HepG2 (cell line): ENCODE measurements around the gene TSPAN17. TPM values are rescaled to one million over a fixed set of nuclear protein-coding genes. Genes with fewer than 3 reads are reported as not detected.

Experiments
- ATAC-seq: fragments of 200-7000 bp; cut with Tn5 transposase; 3 replicates; pipeline ENCODE4 v1.9.1; 2020; ENCODE audit warnings: mild to moderate bottlenecking, moderate library complexity
- BruUV-seq: library from RNA; stranded (reverse); fragments of 400-500 nt; replicated peaks from 2 replicates; lab custom pipeline; 2021; lab: Mats Ljungman, UMichigan
- CTCF ChIA-PET: fragments of 300-600 bp; formaldehyde crosslinking; extraction: SDS; loops from one replicate; lab custom pipeline; 2021; ENCODE audit warnings: low total read pairs, inconsistent platforms, low intra/inter-chr PET ratio; lab: Yijun Ruan, JAX
- POLR2A ChIA-PET: fragments of 350-600 bp; sonication (Branson Sonifier 250); formaldehyde crosslinking; loops from one replicate; lab custom pipeline; 2020; ENCODE audit warnings: antibody characterized with exemption, inconsistent platforms; lab: Yijun Ruan, JAX
- DNase-seq: peaks from one replicate; pipeline ENCODE4 v3.0.0-alpha.2; 2015; ENCODE audit warnings: low spot score
- FAIRE-seq: peaks from 3 replicates; lab custom pipeline; 2011; peaks lifted over from hg19 to GRCh38; lab: Jason Lieb, UNC
- H2AFZ ChIP-seq: one replicate; pipeline ENCODE4 v1.6.1; 2011; ENCODE audit warnings: low read length, inconsistent platforms
- H3K27ac ChIP-seq: fragments of 300-600 bp; 3 replicates; pipeline ENCODE4 v1.8.0; 2011; ENCODE audit warnings: mixed run types, mild to moderate bottlenecking, mixed read lengths, low read length, inconsistent platforms; ENCODE audit not compliant: insufficient read depth; ENCODE audit errors: extremely low read length
- H3K27me3 ChIP-seq, 2 experiments: fragments of 200-600 bp in 1 of 2; 2 replicates in 1 of 2; 3 replicates in 1 of 2; pipeline versions ENCODE4 v1.6.0 to v1.8.0; 2011; ENCODE audit warnings: low read length in 2 of 2, mild to moderate bottlenecking in 2 of 2, moderate library complexity in 2 of 2, inconsistent platforms in 1 of 2; ENCODE audit not compliant: insufficient read depth in 2 of 2, control insufficient read depth in 1 of 2
- H3K36me3 ChIP-seq, 2 experiments: fragments of 200-600 bp in 1 of 2; replicated peaks in 1 of 2; 2 replicates in 1 of 2; 3 replicates in 1 of 2; pipeline versions ENCODE4 v1.5.1 to v1.8.0; 2011; ENCODE audit warnings: low read length in 2 of 2, inconsistent platforms in 1 of 2; ENCODE audit not compliant: insufficient read depth in 2 of 2, control insufficient read depth in 1 of 2
- H3K4me1 ChIP-seq: 2 replicates; pipeline ENCODE4 v1.5.1; 2012; ENCODE audit warnings: low read length, inconsistent platforms; ENCODE audit not compliant: insufficient read depth
- H3K4me2 ChIP-seq: 2 replicates; pipeline ENCODE4 v1.6.0; 2011; ENCODE audit warnings: low read depth, low read length, inconsistent platforms
- H3K4me3 ChIP-seq, 3 experiments: fragments of 200-600 bp in 1 of 3; sonication (generic), shearing (Covaris generic) in 1 of 3; replicated peaks in 1 of 3; 2 replicates each; pipeline ENCODE4 v1.5.1; 2011 to 2016; ENCODE audit warnings: low read length in 3 of 3, inconsistent platforms in 2 of 3, low read depth in 2 of 3, mild to moderate bottlenecking in 2 of 3, control low read depth in 1 of 3, mixed read lengths in 1 of 3; ENCODE audit not compliant: insufficient read depth in 1 of 3
- H3K79me2 ChIP-seq: one replicate; pipeline ENCODE4 v1.6.1; 2011; ENCODE audit warnings: low read length, inconsistent platforms; ENCODE audit not compliant: insufficient read depth
- H3K9ac ChIP-seq: 2 replicates; pipeline ENCODE4 v1.6.0; 2011; ENCODE audit warnings: mild to moderate bottlenecking, low read depth, low read length, inconsistent platforms; ENCODE audit not compliant: insufficient read depth
- H3K9me3 ChIP-seq: 2 replicates; pipeline ENCODE4 v1.5.1; 2012; ENCODE audit warnings: mild to moderate bottlenecking, low read length
- H4K20me1 ChIP-seq: 2 replicates; pipeline ENCODE4 v1.6.0; 2011; ENCODE audit warnings: inconsistent platforms, mild to moderate bottlenecking, low read length, moderate library complexity; ENCODE audit not compliant: insufficient read depth
- DZIP1 ChIP-seq: sonication (generic); formaldehyde crosslinking; IDR thresholded peaks from 2 replicates; pipeline ENCODE4 v1.5.0; 2020; ENCODE audit warnings: mild to moderate bottlenecking, missing genetic modification reagents
- HMGA1 ChIP-seq: sonication (generic); formaldehyde crosslinking; conservative IDR thresholded peaks from 2 replicates; pipeline ENCODE4 v1.4.0; 2020; ENCODE audit warnings: missing genetic modification reagents
- HOXA7 ChIP-seq: sonication (generic); formaldehyde crosslinking; IDR thresholded peaks from 2 replicates; pipeline ENCODE4 v1.8.1; 2022; ENCODE audit warnings: mild to moderate bottlenecking, missing genetic modification reagents, moderate library complexity
- RERE ChIP-seq: IDR thresholded peaks from 2 replicates; pipeline ENCODE4 v1.6.1; 2016; ENCODE audit warnings: low read depth, missing genetic modification reagents, missing compliant biosample characterization
- SATB2 ChIP-seq: sonication (generic); formaldehyde crosslinking; IDR thresholded peaks from 2 replicates; pipeline ENCODE4 v1.5.0; 2020; ENCODE audit warnings: missing genetic modification reagents
- THAP11 ChIP-seq: IDR thresholded peaks from 2 replicates; pipeline ENCODE4 v1.6.1; 2016; ENCODE audit warnings: missing biosample characterization, missing genetic modification reagents
- ZBTB7B ChIP-seq: sonication (generic); formaldehyde crosslinking; IDR thresholded peaks from 2 replicates; pipeline ENCODE4 v1.4.0; 2020; ENCODE audit warnings: missing genetic modification reagents
- ZIK1 ChIP-seq: sonication (generic); formaldehyde crosslinking; IDR thresholded peaks from 2 replicates; pipeline ENCODE4 v1.5.0; 2020; ENCODE audit warnings: mild to moderate bottlenecking, low read depth, missing genetic modification reagents, borderline replicate concordance
- ZKSCAN1 ChIP-seq: fragments of 150-350 bp; IDR thresholded peaks from 2 replicates; pipeline ENCODE4 v1.6.1; 2014; ENCODE audit warnings: low read length
- ZNF253 ChIP-seq: sonication (generic); formaldehyde crosslinking; IDR thresholded peaks from 2 replicates; pipeline ENCODE4 v1.8.0; 2022; ENCODE audit warnings: mild to moderate bottlenecking, missing genetic modification reagents, borderline replicate concordance
- ZNF709 ChIP-seq: sonication (generic); formaldehyde crosslinking; IDR thresholded peaks from 2 replicates; pipeline ENCODE4 v1.5.0; 2020; ENCODE audit warnings: mild to moderate bottlenecking, missing genetic modification reagents
- ZNF878 ChIP-seq: sonication (generic); formaldehyde crosslinking; IDR thresholded peaks from 2 replicates; pipeline ENCODE4 v1.8.1; 2023; ENCODE audit warnings: mild to moderate bottlenecking, missing genetic modification reagents, moderate library complexity
- WGBS: methylation state at CpG from one replicate; pipeline ENCODE4 v1.1.6; 2017; ENCODE audit warnings: low lambda C conversion rate; 5-methylcytosine and 5-hydroxymethylcytosine counted together
- in situ Hi-C: cut with HindIII; loops from 2 replicates; pipeline ENCODE4 v1.10.0; 2017; ENCODE audit warnings: low pct_unique_long_range_greater_than_20kb; ENCODE audit not compliant: extremely low pct_ligation_motif_present
- intact Hi-C: fragments of 100-400 bp; cut with micrococcal nuclease; formaldehyde crosslinking; loops from one replicate; pipeline ENCODE4 v1.10.0; 2022; ENCODE audit not compliant: unreplicated experiment
- polyA plus RNA-seq, 8 experiments: library from polyadenylated mRNA; depleted of rRNA in 3 of 8; stranded (reverse) in 7 of 8; unstranded in 1 of 8; fragments of >200 nt; fragmentation: Illumina TruSeq in 4 of 8; extraction: Trizol in 4 of 8; gene quantifications; 2 replicates each; pipeline versions ENCODE4 v1.2.1 to v1.2.3, GENCODE V29; 2011 to 2016; ENCODE audit warnings: low read depth in 4 of 8, missing spikeins in 1 of 8, mixed read lengths in 1 of 8; ENCODE audit not compliant: insufficient read depth in 1 of 8
- total RNA-seq, 5 experiments: library from RNA; depleted of rRNA; stranded (reverse); fragments of >200 nt; fragmentation: Illumina TruSeq; extraction: Trizol; gene quantifications; 2 replicates each; pipeline ENCODE4 v1.2.3, GENCODE V29; 2016; ENCODE audit warnings: low read depth in 1 of 5

Gene TSPAN17
- total and polyA plus RNA-seq, 2 of the 13 experiments (the other 11 are each of a cell fraction or from before 2014, with no cell fraction given), result 11.5 to 15.0 TPM

- no peak overlapping the region for H3K9ac ChIP-seq
- ChIA-PET CTCF (no interaction called here), POLR2A (interaction anchor here (1.8 kb wide), 1 partner anchor 10 kb away, joined by 5 read pairs; the partner anchor contains the start of gene TSPAN17)
- in situ Hi-C loops (no loop called here), intact Hi-C loops (no loop called here)
- DNase-seq (no peak), ATAC-seq (no peak), FAIRE-seq (no peak)
- no peaks in the 10 kb centered on the region for H3K36me3 ChIP-seq
- WGBS, result 35% methylated on average over 4 of the region's 4 CpGs
- H4K20me1 ChIP-seq, result no peaks in the 10 kb centered on the region
- H3K4me1 ChIP-seq, result no peaks in the 10 kb centered on the region
- BruUV-seq, result no TSS peak
- H3K4me2 ChIP-seq, result no peak overlapping the region
- no peaks in the 10 kb centered on the region for H3K9me3 ChIP-seq
- TF ChIP-seq DZIP1 (CRISPR knock-in tag) (no peak), ZBTB7B (CRISPR knock-in tag) (no peak), ZNF253 (CRISPR knock-in tag) (no peak)
- no peak overlapping the region for H3K27ac ChIP-seq
- H2AFZ ChIP-seq, result no peak overlapping the region
- no peak overlapping the region for H3K4me3 ChIP-seq
- peaks cover 5 to 65% of the 10 kb centered on the region in 2 experiments for H3K27me3 ChIP-seq
- no peaks in the 10 kb centered on the region for H3K79me2 ChIP-seq
Observed at GRCh38 chr5:176637556-176637955, 9.7 kb upstream of the TSPAN17 start.

GRCh38 chr5:176638437-176638836 is 8.8 kb upstream of the TSPAN17 start:
- CTCF ChIA-PET, result no interaction called here
- H2AFZ ChIP-seq, result no peak overlapping the region
- no peak for TF ChIP-seq ZNF878 (CRISPR knock-in tag)
- TF ChIP-seq ZKSCAN1, result no peak
- TF ChIP-seq SATB2 (CRISPR knock-in tag), result no peak
- TF ChIP-seq THAP11 (CRISPR knock-in tag), result no peak
- TF ChIP-seq ZNF709, result no peak
- TF ChIP-seq ZIK1 (CRISPR knock-in tag), result no peak
- no peak for TF ChIP-seq RERE
- no peak for TF ChIP-seq HOXA7 (CRISPR knock-in tag)
- TF ChIP-seq HMGA1 (CRISPR knock-in tag), result no peak

More at GRCh38 chr5:176638437-176638836, 8.8 kb upstream of the TSPAN17 start:
- no peaks in the 10 kb centered on the region for H3K9me3 ChIP-seq
- H3K27ac ChIP-seq, result no peak overlapping the region
- H3K4me2 ChIP-seq, result no peak overlapping the region
- no peaks in the 10 kb centered on the region for H3K36me3 ChIP-seq
- DNase-seq (no peak), ATAC-seq (no peak), FAIRE-seq (no peak)
- intact Hi-C loops, result no loop called here
- in situ Hi-C loops, result no loop called here
- no TSS peak for BruUV-seq
- WGBS, result 42% methylated on average over 3 of the region's 3 CpGs
- no peaks in the 10 kb centered on the region for H3K79me2 ChIP-seq
- no peaks in the 10 kb centered on the region for H4K20me1 ChIP-seq
- POLR2A ChIA-PET, result no interaction called here
- H3K9ac ChIP-seq, result no peak overlapping the region
- H3K4me1 ChIP-seq, result no peaks in the 10 kb centered on the region
- H3K4me3 ChIP-seq, result no peak overlapping the region
- peaks cover 9 to 65% of the 10 kb centered on the region in 2 experiments for H3K27me3 ChIP-seq
